OCI-LY1 (cell line): ENCODE results near the gene ELF2.

Experiments
- H2AFZ ChIP-seq: fragments of 200-600 bp; sonication (generic), shearing (Covaris generic); 2 replicates; pipeline ENCODE4 v1.6.0; 2014; ENCODE audit warnings: antibody characterized with exemption, mild to moderate bottlenecking, low read length
- H3F3A ChIP-seq: fragments of 200-600 bp; sonication (generic), shearing (Covaris generic); 2 replicates; pipeline ENCODE4 v1.6.0; 2014; ENCODE audit warnings: mild to moderate bottlenecking, antibody characterized with exemption, low read length, moderate library complexity; ENCODE audit not compliant: insufficient read depth
- H3K27ac ChIP-seq: fragments of 200-600 bp; sonication (generic); 2 replicates; pipeline ENCODE4 v1.5.1; 2014; ENCODE audit warnings: low read length, mixed run types, mild to moderate bottlenecking, low read depth; ENCODE audit not compliant: poor library complexity, severe bottlenecking
- H3K27me3 ChIP-seq: fragments of 200-600 bp; sonication (generic); 2 replicates; pipeline ENCODE4 v1.6.0; 2014; ENCODE audit warnings: antibody characterized with exemption, mild to moderate bottlenecking, low read length, moderate library complexity; ENCODE audit not compliant: insufficient read depth
- H3K36me3 ChIP-seq: fragments of 200-600 bp; sonication (generic); 2 replicates; pipeline ENCODE4 v1.6.1; 2014; ENCODE audit warnings: mild to moderate bottlenecking, antibody characterized with exemption, low read length, moderate library complexity, mixed read lengths; ENCODE audit not compliant: insufficient read depth
- H3K4me1 ChIP-seq: fragments of 200-600 bp; sonication (generic); 2 replicates; pipeline ENCODE4 v1.5.1; 2014; ENCODE audit warnings: mild to moderate bottlenecking, low read length, moderate library complexity; ENCODE audit not compliant: insufficient read depth, severe bottlenecking
- H3K4me2 ChIP-seq: fragments of 200-600 bp; sonication (generic), shearing (Covaris generic); 2 replicates; pipeline ENCODE4 v1.6.1; 2014; ENCODE audit warnings: low read length
- H3K4me3 ChIP-seq: fragments of 200-600 bp; sonication (generic); 2 replicates; pipeline ENCODE4 v1.5.1; 2014; ENCODE audit warnings: low read length, low read depth, mild to moderate bottlenecking, mixed read lengths; ENCODE audit not compliant: poor library complexity, severe bottlenecking
- H3K79me2 ChIP-seq: fragments of 200-600 bp; shearing (Covaris generic); 2 replicates; pipeline ENCODE4 v1.6.1; 2016; ENCODE audit warnings: mixed run types, low read length, mixed read lengths; ENCODE audit not compliant: insufficient read depth
- H3K9ac ChIP-seq: fragments of 200-600 bp; sonication (generic), shearing (Covaris generic); 2 replicates; pipeline ENCODE4 v1.6.1; 2014; ENCODE audit warnings: mild to moderate bottlenecking, low read length, mixed read lengths
- H3K9me2 ChIP-seq: fragments of 200-600 bp; sonication (generic), shearing (Covaris generic); 2 replicates; pipeline ENCODE4 v1.6.1; 2014; ENCODE audit warnings: low read depth, mild to moderate bottlenecking, low read length, mixed read lengths
- H3K9me3 ChIP-seq: fragments of 200-600 bp; shearing (Covaris generic); 2 replicates; pipeline ENCODE4 v1.6.1; 2014; ENCODE audit warnings: low read length, mixed read lengths
- H4K20me1 ChIP-seq: fragments of 200-600 bp; sonication (generic), shearing (Covaris generic); 2 replicates; pipeline ENCODE4 v1.6.0; 2016; ENCODE audit warnings: mild to moderate bottlenecking, low read length; ENCODE audit not compliant: insufficient read depth
- CTCF ChIP-seq: fragments of 200-600 bp; sonication (generic), shearing (Covaris generic); IDR thresholded peaks from 2 replicates; pipeline ENCODE4 v1.5.1; 2017; ENCODE audit warnings: mild to moderate bottlenecking, antibody characterized with exemption, low read length, moderate library complexity, mixed read lengths
- EZH2 ChIP-seq: fragments of 200-600 bp; sonication (generic), shearing (Covaris generic); IDR thresholded peaks from 2 replicates; pipeline ENCODE4 v1.8.0; 2017; ENCODE audit warnings: borderline replicate concordance, mixed run types, mild to moderate bottlenecking, antibody characterized with exemption, low read length, moderate library complexity, mixed read lengths

ELF2 gene

GRCh38 chr4:139171876-139172691 lies 4.9 kb downstream of the ELF2 start:
- H3K79me2 ChIP-seq = peaks cover 10% of the 10 kb centered on the region; the same call in 1 of the 2 replicates
- H3K9ac ChIP-seq = no peak overlapping the region
- H3K27me3 ChIP-seq = no peaks in the 10 kb centered on the region
- TF ChIP-seq CTCF (no peak), EZH2 (no peak)
- H3K4me3 ChIP-seq = no peak overlapping the region
- no peak overlapping the region for H2AFZ ChIP-seq
- H3K4me2 ChIP-seq = 0 out of 2 replicates have a peak overlapping the region, but pooled peaks have one; percentile 11
- H3K9me3 ChIP-seq = no peaks in the 10 kb centered on the region
- H3K4me1 ChIP-seq = peaks cover 24% of the 10 kb centered on the region
- no peaks in the 10 kb centered on the region for H3K36me3 ChIP-seq
- no peaks in the 10 kb centered on the region; the same call in 1 of the 2 replicates for H4K20me1 ChIP-seq
- peak overlapping the region; percentile 9 for H3K27ac ChIP-seq
- no peaks in the 10 kb centered on the region for H3F3A ChIP-seq
- H3K9me2 ChIP-seq = no peaks in the 10 kb centered on the region

DNA sequence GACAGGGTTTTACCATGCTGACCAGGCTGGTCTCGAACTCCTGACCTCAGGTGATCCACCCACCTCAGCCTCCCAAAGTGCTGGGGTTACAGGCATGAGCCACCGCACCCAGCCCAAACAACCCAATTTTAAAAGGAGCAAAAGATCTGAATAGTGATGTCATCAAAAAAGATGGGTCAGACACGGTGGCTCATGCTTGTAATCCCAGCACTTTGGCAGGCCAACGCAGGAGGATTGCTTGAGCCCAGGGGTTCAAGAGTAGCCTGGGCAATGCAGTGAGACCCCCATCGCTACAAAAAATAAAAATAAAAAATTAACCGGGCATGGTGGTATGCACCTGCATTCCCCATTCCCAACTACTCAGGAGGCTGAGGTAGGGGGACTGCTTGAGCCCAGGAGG lies 6.1 kb downstream of the ELF2 start:
- Histone ChIP-seq H3K4me2 (no peak overlapping the region), H3K36me3 (no peaks in the 10 kb centered on the region), H2AFZ (no peak overlapping the region), H3K4me3 (no peak overlapping the region), H3K9me3 (no peaks in the 10 kb centered on the region), H3K4me1 (peaks cover 22% of the 10 kb centered on the region), H3K9ac (no peak overlapping the region), H3K27me3 (no peaks in the 10 kb centered on the region), H3K9me2 (no peaks in the 10 kb centered on the region), H3K79me2 (peaks cover 10% of the 10 kb centered on the region; the same call in 1 of the 2 replicates), H3K27ac (no peak overlapping the region), H4K20me1 (no peaks in the 10 kb centered on the region; the same call in 1 of the 2 replicates), H3F3A (no peaks in the 10 kb centered on the region)
- TF ChIP-seq CTCF (no peak), EZH2 (no peak)

DNA sequence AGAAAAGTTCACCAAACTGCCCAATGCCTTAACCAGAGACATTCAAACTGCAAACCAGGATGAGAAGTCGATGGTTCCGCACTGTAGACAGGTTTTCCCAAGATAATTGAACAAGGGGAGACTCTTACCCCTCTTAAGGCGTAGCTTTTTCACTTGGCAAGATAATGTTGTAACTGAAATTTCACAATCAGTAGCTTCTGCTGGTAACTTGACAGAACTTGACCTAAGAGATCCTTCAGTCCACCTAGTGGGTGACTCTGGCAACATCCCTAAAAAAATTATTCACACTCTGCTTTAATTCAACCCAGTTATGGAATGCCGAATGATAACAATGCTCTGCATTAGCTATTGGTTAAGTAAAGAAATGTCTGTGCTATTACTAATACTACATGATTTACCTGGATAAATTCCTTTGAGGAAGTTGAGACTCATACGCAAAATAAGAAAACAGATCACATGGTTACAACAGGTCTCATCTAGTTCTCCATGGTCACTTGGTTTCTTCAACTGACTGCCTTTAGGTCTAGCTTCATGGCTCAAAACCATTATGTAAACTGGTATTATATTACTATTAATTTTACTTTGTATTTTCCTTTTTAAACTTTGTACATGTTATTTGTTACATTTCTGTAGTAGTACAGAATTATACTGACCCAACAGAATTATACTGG lies 9.1 kb downstream of the ELF2 start:
- Histone ChIP-seq H3K9me3 (no peaks in the 10 kb centered on the region), H3K79me2 (no peaks in the 10 kb centered on the region), H3K4me2 (no peak overlapping the region)

More for the DNA sequence above, 9.1 kb downstream of the ELF2 start:
- Histone ChIP-seq H3K27ac (no peak overlapping the region), H2AFZ (no peak overlapping the region), H3K36me3 (no peaks in the 10 kb centered on the region), H3K9me2 (no peaks in the 10 kb centered on the region), H3K4me3 (no peak overlapping the region), H3K27me3 (no peaks in the 10 kb centered on the region), H4K20me1 (no peaks in the 10 kb centered on the region), H3K9ac (no peak overlapping the region), H3K4me1 (peaks cover 8% of the 10 kb centered on the region), H3F3A (no peaks in the 10 kb centered on the region)
- TF ChIP-seq CTCF (peak; percentile 62), EZH2 (no peak)
